Measurements from ENCODE around the gene NUDCD3. TPM values are rescaled to one million over a fixed set of nuclear protein-coding genes. Genes with fewer than 3 reads are reported as not detected.

Gene NUDCD3
- total and polyA plus RNA-seq, 2 experiments from 2014 or later: 35.7 to 42.7 TPM

GRCh38 chr7:44515590-44516268 lies 25.3 kb upstream of the NUDCD3 start (continued):
- no peak for TF ChIP-seq ZNF462 (CRISPR knock-in tag; IDR thresholded peaks at IDR 0.05)

GRCh38 chr7:44512736-44513135 lies 22.3 kb upstream of the NUDCD3 start:
- H3K4me3 Mint-ChIP-seq: no peak overlapping the region
- H3K4me1 Mint-ChIP-seq: no peaks in the 10 kb centered on the region
- H3K27ac ChIP-seq (ENCODE audit: low read depth): no peak overlapping the region
- no peak for TF ChIP-seq ZNF462 (CRISPR knock-in tag; IDR thresholded peaks at IDR 0.05)
- no peak for TF ChIP-seq CREB1 (CRISPR knock-in tag; IDR thresholded peaks at IDR 0.05; ENCODE audit: low read depth)
- TF ChIP-seq POLR2AphosphoS5 (IDR thresholded peaks at IDR 0.05; ENCODE audit: low read depth): no peak
- no peak for TF ChIP-seq EZH2phosphoT487 (IDR thresholded peaks at IDR 0.05; ENCODE audit: unreplicated experiment)
- no peak for TF ChIP-seq CTCF (conservative IDR thresholded peaks at IDR 0.05; ENCODE audit: low read depth in 2 of 2)
- no peak for TF ChIP-seq ZNF114 (CRISPR knock-in tag; IDR thresholded peaks at IDR 0.05)
- no peak for TF ChIP-seq ZNF331 (CRISPR knock-in tag; IDR thresholded peaks at IDR 0.05; ENCODE audit: low read depth)

More at GRCh38 chr7:44512736-44513135, 22.3 kb upstream of the NUDCD3 start:
- Histone ChIP-seq H3K36me3 (ENCODE audit: insufficient read depth) (no peaks in the 10 kb centered on the region), H3K4me3 (no peak overlapping the region), H4K20me1 (replicated peaks; ENCODE audit: insufficient read depth) (no peaks in the 10 kb centered on the region), H3K4me2 (no peak overlapping the region), H3K9me2 (ENCODE audit: insufficient read depth) (no peaks in the 10 kb centered on the region), H3K79me2 (replicated peaks; ENCODE audit: insufficient read depth) (no peaks in the 10 kb centered on the region), H3K27me3 (ENCODE audit: insufficient read depth) (no peaks in the 10 kb centered on the region), H3K4me1 (ENCODE audit: insufficient read depth) (no peaks in the 10 kb centered on the region), H3F3A (replicated peaks; ENCODE audit: low read depth) (no peaks in the 10 kb centered on the region), H2AFZ (no peak overlapping the region)
- peaks cover 4% of the 10 kb centered on the region; the same call in 1 of the 3 replicates for H3K36me3 Mint-ChIP-seq (ENCODE audit: low read depth)
- H3K27ac Mint-ChIP-seq: no peak overlapping the region
- H3K9me3 Mint-ChIP-seq: peaks cover 21% of the 10 kb centered on the region
- peaks cover 1% of the 10 kb centered on the region for H3K27me3 Mint-ChIP-seq (ENCODE audit: insufficient read depth, low read depth, poor library complexity)
- ATAC-seq (no peak), DNase-seq (ENCODE audit: low spot score) (no peak)
